ENCODE results near the gene ERI3.

GRCh38 chr1:44222397-44223186 is 132.5 kb downstream of the ERI3 start:
- TF ChIP-seq CTCF (IDR thresholded peaks at IDR 0.05) (no peak), POLR2A (IDR thresholded peaks at IDR 0.05) (no peak), POLR2AphosphoS5 (IDR thresholded peaks at IDR 0.05; ENCODE audit: insufficient read depth in 1 of 2, low read depth in 1 of 2) (no peak)

Measured in vagina (tissue), 2 donors.